ENCODE results near the gene CYB5R2.
"Not testable (repeated sequence)": the region's sequence is repeated elsewhere in the genome, so short reads cannot be mapped to it uniquely, and the experiment has no call there.

The CYB5R2 gene

DNA sequence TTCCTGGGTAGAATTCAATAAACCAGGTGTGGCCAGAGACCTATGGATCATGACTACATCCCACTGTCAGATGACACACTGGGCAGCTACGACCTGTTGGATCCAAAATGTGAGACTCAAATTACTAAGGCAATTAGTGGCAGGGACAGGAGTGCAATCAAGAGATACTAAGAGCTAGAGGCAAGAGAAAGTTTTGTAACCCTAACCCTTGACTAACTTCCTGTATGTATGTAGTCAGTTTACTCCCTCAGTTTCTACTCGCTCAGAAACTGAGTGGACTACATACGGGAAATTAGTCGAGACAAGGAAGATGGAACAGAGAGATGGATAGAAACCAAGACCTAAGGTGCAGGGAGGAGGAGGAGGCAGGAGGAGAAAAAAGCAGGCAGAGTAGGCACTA lies 2.7 kb downstream of the CYB5R2 start:
- no peak for DNase-seq

DNA sequence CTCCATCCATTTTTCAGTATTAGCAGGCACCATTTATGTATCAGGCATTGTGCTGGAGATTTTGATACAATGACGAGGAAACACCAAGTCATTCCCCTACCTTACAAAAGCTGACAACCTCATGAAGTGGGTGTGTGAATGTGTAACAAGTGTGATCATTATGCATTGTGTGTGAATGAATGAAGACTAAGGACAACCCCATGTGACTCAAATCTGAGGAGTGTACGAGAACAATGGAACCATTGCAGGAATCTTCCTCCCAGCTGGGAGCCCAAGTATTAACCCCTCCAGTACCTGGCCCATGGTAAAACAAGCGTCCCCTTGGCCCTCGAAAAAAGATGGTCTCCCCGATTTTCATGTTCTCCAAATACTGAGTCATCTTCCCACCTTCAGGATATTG lies 4.4 kb downstream of the CYB5R2 start:
- no peak for DNase-seq

DNA sequence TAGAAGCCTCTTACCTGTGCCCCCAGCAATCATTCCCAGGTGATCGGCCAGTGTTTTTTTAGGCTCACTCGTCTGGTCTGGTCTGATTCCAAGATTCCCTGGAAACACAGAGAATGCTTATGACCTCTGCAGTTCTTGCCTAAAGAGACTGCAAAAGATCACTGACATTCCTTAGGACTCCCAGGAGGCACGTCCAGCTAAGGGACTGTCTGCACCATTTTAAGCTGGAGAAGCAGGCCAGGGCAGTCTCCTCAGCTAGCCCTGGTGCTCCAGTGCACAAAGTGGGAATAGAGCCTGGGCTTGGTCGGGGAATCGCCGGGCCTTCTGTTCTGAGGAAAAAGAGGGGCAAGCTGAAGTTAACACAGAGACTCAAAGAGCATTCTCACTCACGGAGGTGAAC lies 4.8 kb downstream of the CYB5R2 start:
- no peak for DNase-seq

DNA sequence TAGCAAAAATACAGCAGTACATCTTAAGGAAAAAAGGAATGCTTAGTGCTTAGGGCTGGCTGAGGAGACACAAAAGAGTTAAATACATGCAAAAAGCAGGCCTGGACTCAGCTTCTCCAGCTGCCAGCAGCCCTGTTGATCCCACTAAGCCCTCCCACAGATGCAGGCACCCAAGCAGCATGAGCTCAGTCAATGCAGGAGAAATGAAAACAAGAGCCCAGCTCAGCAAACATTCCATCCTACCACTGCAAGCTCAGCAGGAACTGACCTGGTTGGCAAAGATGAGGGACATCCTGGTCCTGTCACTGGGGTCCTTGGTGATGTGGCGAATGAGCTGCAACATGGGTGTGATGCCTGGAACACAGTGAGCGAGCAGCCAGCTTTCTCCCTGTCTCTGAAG lies 5.8 kb downstream of the CYB5R2 start:
- DNase-seq: no peak

- DNase-seq: no peak
Measured at GRCh38 chr11:7666292-7666866, 6.9 kb downstream of the CYB5R2 start.

- peak; percentile 49 for DNase-seq
Measured at GRCh38 chr11:7665473-7666291, 7.6 kb downstream of the CYB5R2 start.

DNA sequence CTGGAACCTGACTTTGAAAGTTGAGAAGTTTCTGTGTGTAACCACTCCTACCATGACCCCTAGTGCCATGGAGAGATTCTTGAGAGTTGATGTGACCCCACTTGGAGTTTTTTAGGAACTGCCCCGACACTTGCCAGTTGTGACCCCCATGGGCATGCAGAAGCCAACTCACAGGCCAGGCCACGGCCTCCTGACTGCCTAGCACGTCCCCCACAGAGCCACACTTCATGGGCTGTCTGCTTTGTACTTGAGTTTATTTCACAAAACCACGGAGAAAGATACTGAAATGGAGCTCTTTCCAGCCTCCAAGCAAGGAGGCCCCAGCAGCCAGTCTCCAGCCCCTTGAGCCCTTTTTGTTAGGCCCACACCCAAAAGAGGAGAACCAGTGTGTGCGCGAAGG lies 8.4 kb downstream of the CYB5R2 start:
- DNase-seq: no peak

DNA sequence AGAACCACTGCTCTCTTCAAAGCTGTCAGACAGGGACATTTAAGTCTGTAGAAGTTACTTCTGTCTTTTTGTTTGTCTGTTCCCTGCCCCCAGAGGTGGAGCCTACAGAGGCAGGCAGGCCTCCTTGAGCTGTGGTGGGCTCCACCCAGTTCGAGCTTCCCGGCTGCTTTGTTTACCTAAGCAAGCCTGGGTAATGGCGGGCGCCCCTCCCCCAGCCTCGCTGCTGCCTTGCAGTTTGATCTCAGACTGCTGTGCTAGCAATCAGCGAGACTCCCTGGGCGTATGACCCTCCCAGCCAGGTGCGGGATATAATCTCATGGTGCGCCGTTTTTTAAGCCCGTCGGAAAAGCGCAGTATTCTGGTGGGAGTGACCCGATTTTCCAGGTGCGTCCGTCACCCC lies 9.8 kb downstream of the CYB5R2 start:
- DNase-seq: not testable (repeated sequence)

DNA sequence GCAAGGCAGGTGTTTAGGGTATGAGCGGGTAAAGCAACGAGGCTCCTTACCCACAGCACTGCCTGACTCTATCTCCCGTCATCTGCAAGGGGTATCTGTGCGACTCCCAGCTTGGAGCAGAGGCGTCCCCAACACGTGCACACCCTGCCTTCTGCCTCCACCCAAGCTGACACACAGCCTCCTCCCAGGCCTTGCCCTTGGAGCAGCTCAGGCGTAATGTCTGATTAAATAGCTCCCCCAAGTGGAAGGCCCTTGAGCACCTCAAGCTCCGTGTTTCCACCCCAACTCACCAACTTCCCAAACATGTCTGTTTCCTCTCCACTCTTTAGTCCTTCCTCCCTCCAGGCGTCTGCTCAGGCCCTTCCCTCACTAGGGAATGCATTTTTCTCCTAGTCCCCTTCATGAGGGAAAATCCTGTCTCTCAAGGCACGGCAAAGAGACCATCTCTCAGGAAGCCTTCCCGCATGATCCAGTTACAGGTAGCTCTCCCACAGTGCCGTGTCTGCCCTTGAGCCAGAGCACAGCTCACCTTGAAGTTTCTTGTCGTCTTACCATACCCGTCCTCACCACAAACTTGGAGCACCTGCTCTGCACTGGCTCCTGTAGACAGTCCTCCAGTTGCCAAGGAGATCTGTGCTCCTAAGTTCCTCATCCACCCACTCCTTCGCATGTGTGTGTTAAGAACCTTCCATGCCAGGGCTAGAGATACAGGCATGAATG lies 15.8 kb downstream of the CYB5R2 start:
- peak; percentile 49 for DNase-seq

DNA sequence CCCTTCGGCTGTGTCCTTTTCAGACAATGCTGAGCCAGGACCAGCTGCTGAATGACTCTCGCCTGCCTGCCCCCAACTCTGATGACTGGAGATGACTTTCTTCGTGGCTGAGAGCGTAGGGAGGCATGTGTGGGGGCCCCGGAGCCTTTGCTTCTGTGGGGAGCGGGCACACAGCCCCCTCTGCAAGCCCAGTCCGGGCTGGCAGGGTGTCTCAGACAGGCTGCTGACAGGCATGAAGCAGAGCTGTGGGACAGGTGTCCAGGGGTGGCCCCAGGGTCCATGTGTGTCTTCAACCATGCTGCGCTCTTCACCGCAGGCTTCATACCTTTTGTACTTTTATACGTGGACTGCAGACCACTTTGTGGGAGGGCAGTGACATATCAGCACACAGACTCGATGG lies 16.6 kb downstream of the CYB5R2 start:
- DNase-seq: no peak

GRCh38 chr11:7655253-7656217 lies 17.8 kb downstream of the CYB5R2 start:
- DNase-seq: no peak

GRCh38 chr11:7654195-7654705 lies 19.1 kb downstream of the CYB5R2 start:
- no peak for DNase-seq

DNA sequence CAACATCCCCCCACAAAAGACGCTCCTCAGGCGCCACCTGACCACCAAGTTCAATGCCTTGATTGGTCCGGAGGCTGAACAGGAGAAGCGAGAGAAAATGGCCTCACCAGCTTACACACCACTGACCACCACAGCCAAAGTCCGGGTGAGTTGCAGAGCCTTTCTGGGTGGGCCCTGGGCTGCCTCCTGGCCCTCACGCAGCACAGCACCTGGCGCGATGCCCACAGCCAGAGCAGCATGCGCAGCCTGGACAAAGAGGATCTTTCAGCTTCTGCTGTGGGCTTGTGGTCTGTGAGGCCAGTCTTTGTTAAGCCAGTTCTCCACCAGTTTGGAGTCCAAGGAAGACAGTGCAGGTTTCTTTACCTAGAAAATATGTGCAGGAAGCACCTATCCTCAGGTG lies 21.6 kb downstream of the CYB5R2 start:
- DNase-seq: no peak

DNA sequence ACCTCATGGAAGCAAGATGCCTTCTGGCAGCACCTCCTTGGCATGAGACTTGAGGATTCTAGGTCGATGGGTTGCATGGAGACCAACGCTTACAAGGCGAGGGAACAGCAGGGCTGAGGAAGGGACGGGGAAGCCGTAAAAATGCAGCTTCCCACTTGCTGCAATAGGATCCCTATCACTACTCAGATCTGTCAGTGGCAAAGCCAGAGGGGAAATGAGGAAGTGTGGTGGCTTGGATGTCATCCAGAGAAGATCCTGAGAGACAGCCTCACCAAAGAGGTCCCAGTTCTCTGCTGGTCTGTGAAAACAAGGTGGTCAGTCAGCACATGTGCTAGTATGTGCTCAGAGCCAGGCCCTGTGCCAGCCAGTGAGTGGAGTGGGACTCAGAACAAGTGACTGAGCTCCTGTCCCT lies 22.2 kb downstream of the CYB5R2 start:
- no peak for DNase-seq

DNA sequence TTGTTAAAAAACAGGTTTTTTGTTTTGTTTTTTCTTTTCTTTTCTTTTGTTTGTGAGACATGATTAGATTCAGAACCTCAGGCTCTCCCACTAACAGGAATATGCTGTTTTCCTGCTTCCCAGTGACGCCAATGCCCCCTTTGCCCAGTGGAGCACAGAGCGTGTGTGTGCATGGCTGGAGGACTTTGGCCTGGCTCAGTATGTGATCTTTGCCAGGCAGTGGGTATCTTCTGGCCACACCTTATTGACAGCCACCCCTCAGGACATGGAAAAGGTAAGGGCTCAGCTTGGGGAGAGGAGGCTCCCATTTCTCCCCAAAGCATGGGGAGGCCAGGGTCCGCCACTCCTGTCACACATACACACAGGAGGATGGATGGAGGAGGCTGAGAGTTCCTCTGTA lies 25.0 kb downstream of the CYB5R2 start:
- no peak for DNase-seq

DNA sequence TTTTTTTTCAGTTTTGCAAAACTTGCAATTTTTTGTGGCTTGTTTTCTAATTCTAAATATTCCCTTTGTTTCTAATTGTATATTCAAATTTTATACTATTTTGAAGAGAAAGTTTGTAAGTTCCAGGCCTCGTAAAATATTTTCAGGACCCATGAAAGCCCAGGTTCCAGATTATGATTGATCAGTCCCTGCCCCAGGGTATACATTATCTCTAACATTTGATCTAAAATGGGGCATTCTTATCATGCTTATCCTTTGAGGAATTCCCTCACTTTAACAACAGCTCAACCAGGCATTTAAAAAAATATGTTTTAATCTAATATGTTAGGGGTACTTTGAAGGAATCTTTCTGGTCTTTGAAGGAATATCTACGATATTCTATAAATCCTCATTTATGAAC lies 26.4 kb downstream of the CYB5R2 start:
- DNase-seq: no peak

- DNase-seq: no peak
Measured at GRCh38 chr11:7645206-7645605, 28.1 kb downstream of the CYB5R2 start.

DNA sequence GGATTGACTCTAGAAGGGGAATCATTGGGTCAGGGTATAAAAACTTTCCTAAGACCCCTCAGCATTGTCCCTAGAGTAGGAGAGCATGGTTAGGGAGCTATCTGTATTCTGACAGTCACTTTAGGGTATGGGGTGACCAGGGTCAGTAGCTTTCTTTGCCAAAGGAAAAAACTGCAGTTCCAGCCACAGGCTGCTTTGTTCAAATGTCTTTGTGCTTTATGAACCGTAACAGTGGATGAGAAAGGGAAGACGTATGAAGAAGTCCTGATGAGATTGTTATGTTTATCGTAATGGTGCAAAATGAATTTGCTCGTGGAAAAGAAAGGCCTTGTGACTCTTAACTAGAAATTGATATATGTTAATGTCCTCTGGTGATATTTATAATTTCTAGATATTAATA lies 30.0 kb downstream of the CYB5R2 start:
- DNase-seq: no peak

DNA sequence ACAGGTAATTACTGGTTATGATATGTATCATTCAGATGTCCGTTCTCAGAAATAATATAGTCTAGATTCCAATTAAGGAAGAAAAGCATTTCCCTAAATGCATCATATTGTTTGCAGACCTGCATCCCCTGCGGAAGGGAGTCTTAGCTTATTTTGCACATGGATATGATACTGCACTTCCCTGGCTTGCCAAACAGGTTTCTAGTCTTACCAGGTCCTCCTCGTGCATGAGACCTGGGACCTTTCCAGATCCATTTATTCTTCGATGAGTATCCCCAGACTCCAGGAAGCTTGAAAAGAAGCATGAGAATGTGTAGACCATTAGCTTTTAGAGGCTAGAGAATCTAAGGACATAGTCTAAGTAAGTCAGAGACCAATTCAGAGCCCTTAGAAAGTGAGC lies 30.6 kb downstream of the CYB5R2 start:
- DNase-seq: no peak

DNA sequence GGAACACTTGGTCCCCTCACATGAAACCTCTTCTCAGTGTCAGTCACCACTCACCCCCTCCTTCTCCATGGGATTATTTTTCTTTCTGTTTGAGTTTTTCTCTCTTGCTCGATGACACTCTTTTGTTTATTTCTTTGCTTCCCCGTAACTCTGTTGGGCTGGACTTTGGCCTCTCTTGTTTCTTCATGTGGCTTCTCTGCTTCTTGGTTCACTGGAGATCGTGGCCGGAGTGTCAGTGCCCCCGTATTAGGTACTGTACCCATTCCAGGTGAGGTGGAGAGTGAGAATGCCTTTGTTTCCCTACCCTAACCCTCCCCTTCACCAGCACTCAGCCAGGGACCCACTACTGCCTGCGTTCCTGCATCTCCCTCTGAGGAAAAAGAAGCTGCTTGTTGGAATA lies 32.5 kb downstream of the CYB5R2 start:
- no peak for DNase-seq

- DNase-seq: no peak
Measured at GRCh38 chr11:7639643-7640025, 33.7 kb downstream of the CYB5R2 start.

Measured in right kidney (tissue), 1 donor.